Activated T-helper 9 cell treated with anti-CD3 and anti-CD28 coated beads, Interleukin-2, amount 50 U/mL, for 16 hours (primary cell): ENCODE results near the gene MTMR8.

Experiments used
- DNase-seq: peaks from one replicate; pipeline ENCODE4 v3.0.0-alpha.2; 2020; ENCODE audit warnings: low read depth

The MTMR8 gene

GRCh38 chrX:64306712-64307111 is 88.5 kb downstream of the MTMR8 start:
- DNase-seq = no peak

GRCh38 chrX:64291123-64291522 is 104.1 kb downstream of the MTMR8 start:
- DNase-seq = no peak

- DNase-seq = no peak
Observed at GRCh38 chrX:64265265-64265664, 130.0 kb downstream of the MTMR8 start.

GRCh38 chrX:64230123-64230970 is 164.9 kb downstream of the MTMR8 start, which contains the start of gene ASB12:
Gene ASB12, minus strand, starts transcription at chrX:64230607. Its CDS starts 4,957 bp downstream, at chrX:64225650.
- no peak for DNase-seq

- DNase-seq = no peak
Observed at GRCh38 chrX:64229154-64229553, 166.1 kb downstream of the MTMR8 start.
